VCaP (cell line): ENCODE measurements around the gene C1orf174.

Source experiments
- H3K27ac ChIP-seq: fragments of 450-650 bp; 2 replicates; pipeline ENCODE4 v1.5.1; 2017
- CTCF ChIP-seq: fragments of 450-650 bp; conservative IDR thresholded peaks from 2 replicates; pipeline ENCODE4 v1.5.1; 2017; ENCODE audit warnings: mild to moderate bottlenecking, moderate library complexity

The C1orf174 gene

GRCh38 chr1:3858231-3858981 lies 41.7 kb downstream of the C1orf174 start:
- peak; percentile 10; the same call in 1 of the 2 replicates for TF ChIP-seq CTCF
- peak overlapping the region; percentile 93 for H3K27ac ChIP-seq

- peak overlapping the region; percentile 93 for H3K27ac ChIP-seq
- TF ChIP-seq CTCF, result no peak
Observed at GRCh38 chr1:3857791-3858129, 42.3 kb downstream of the C1orf174 start.

- TF ChIP-seq CTCF, result peak; percentile 68
- H3K27ac ChIP-seq, result peak within 1 kb of the TSS; percentile 93
Observed at GRCh38 chr1:3856923-3857790, 42.9 kb downstream of the C1orf174 start, which contains the start of the genes CEP104 and DFFB. TSS of gene CEP104 (minus strand) at chr1:3857211. CDS start at chr1:3852407, 4,804 bp downstream. TSS of gene DFFB (plus strand) at chr1:3857476. CDS start at chr1:3857604, 128 bp downstream.

- no peak for TF ChIP-seq CTCF
- H3K27ac ChIP-seq, result no peak overlapping the region
Observed at GRCh38 chr1:3852711-3853485, 47.2 kb downstream of the C1orf174 start.

GRCh38 chr1:3852091-3852490 lies 48.0 kb downstream of the C1orf174 start:
- no peak for TF ChIP-seq CTCF
- H3K27ac ChIP-seq, result no peak overlapping the region

- no peak for TF ChIP-seq CTCF
- no peak overlapping the region for H3K27ac ChIP-seq
Observed at GRCh38 chr1:3851292-3851691, 48.8 kb downstream of the C1orf174 start.

- TF ChIP-seq CTCF, result no peak
- no peak overlapping the region for H3K27ac ChIP-seq
Observed at GRCh38 chr1:3850857-3851256, 49.2 kb downstream of the C1orf174 start.
